ENCODE data around the gene EDIL3.

Gene EDIL3

GRCh38 chr5:84228266-84228665, 156.4 kb downstream of the EDIL3 start:
- no peaks in the 10 kb centered on the region for H3K4me1 ChIP-seq (ENCODE audit: control extremely low read depth in 1 of 4, control insufficient read depth in 4 of 4, insufficient read depth in 4 of 4, low read length in 3 of 4)
- DNase-seq = no peak
- H3K9me3 ChIP-seq (ENCODE audit: control extremely low read depth in 1 of 5, control insufficient read depth in 4 of 5, insufficient read depth in 2 of 5, low read depth in 1 of 5, low read length in 4 of 5) = no peaks in the 10 kb centered on the region
- H3K4me3 ChIP-seq (ENCODE audit: control insufficient read depth in 1 of 7, extremely low read depth in 1 of 7, insufficient read depth in 4 of 7, low read depth in 2 of 7, low read length in 6 of 7) = no peak overlapping the region
- H3K36me3 ChIP-seq (ENCODE audit: control insufficient read depth in 4 of 4, insufficient read depth in 4 of 4, low read length in 3 of 4) = no peaks in the 10 kb centered on the region
- CTCF ChIA-PET = no interaction called here
- no peaks in the 10 kb centered on the region for H3K27me3 ChIP-seq (replicated peaks in 2 of 5; ENCODE audit: control insufficient read depth in 4 of 5, insufficient read depth in 5 of 5, low read length in 4 of 5)
- no peak overlapping the region for H3K27ac ChIP-seq (ENCODE audit: insufficient read depth in 1 of 2, low read depth in 1 of 2, low read length in 2 of 2, poor library complexity in 1 of 2, severe bottlenecking in 2 of 2)
- POLR2A ChIA-PET = no interaction called here

GRCh38 chr5:84227236-84227635, 157.4 kb downstream of the EDIL3 start:
- Histone ChIP-seq H3K4me3 (ENCODE audit: control insufficient read depth in 1 of 7, extremely low read depth in 1 of 7, insufficient read depth in 4 of 7, low read depth in 2 of 7, low read length in 6 of 7) (no peak overlapping the region), H3K27ac (ENCODE audit: insufficient read depth in 1 of 2, low read depth in 1 of 2, low read length in 2 of 2, poor library complexity in 1 of 2, severe bottlenecking in 2 of 2) (no peak overlapping the region), H3K9me3 (ENCODE audit: control extremely low read depth in 1 of 5, control insufficient read depth in 4 of 5, insufficient read depth in 2 of 5, low read depth in 1 of 5, low read length in 4 of 5) (no peaks in the 10 kb centered on the region), H3K4me1 (ENCODE audit: control extremely low read depth in 1 of 4, control insufficient read depth in 4 of 4, insufficient read depth in 4 of 4, low read length in 3 of 4) (no peaks in the 10 kb centered on the region), H3K36me3 (ENCODE audit: control insufficient read depth in 4 of 4, insufficient read depth in 4 of 4, low read length in 3 of 4) (no peaks in the 10 kb centered on the region), H3K27me3 (replicated peaks in 2 of 5; ENCODE audit: control insufficient read depth in 4 of 5, insufficient read depth in 5 of 5, low read length in 4 of 5) (no peaks in the 10 kb centered on the region)
- CTCF ChIA-PET = no interaction called here
- POLR2A ChIA-PET = no interaction called here
- DNase-seq = no peak

GRCh38 chr5:84218546-84218945, 166.1 kb downstream of the EDIL3 start:
- Histone ChIP-seq H3K4me3 (ENCODE audit: control insufficient read depth in 1 of 7, extremely low read depth in 1 of 7, insufficient read depth in 4 of 7, low read depth in 2 of 7, low read length in 6 of 7) (no peak overlapping the region), H3K9me3 (ENCODE audit: control extremely low read depth in 1 of 5, control insufficient read depth in 4 of 5, insufficient read depth in 2 of 5, low read depth in 1 of 5, low read length in 4 of 5) (no peaks in the 10 kb centered on the region), H3K36me3 (ENCODE audit: control insufficient read depth in 4 of 4, insufficient read depth in 4 of 4, low read length in 3 of 4) (no peaks in the 10 kb centered on the region), H3K27me3 (replicated peaks in 2 of 5; ENCODE audit: control insufficient read depth in 4 of 5, insufficient read depth in 5 of 5, low read length in 4 of 5) (no peaks in the 10 kb centered on the region), H3K4me1 (ENCODE audit: control extremely low read depth in 1 of 4, control insufficient read depth in 4 of 4, insufficient read depth in 4 of 4, low read length in 3 of 4) (no peaks in the 10 kb centered on the region), H3K27ac (ENCODE audit: insufficient read depth in 1 of 2, low read depth in 1 of 2, low read length in 2 of 2, poor library complexity in 1 of 2, severe bottlenecking in 2 of 2) (no peak overlapping the region)
- ChIA-PET CTCF (no interaction called here), POLR2A (no interaction called here)
- no peak for DNase-seq
- WGBS (ENCODE audit: insufficient coverage) = 75% methylated on average over 5 of the region's 5 CpGs

- 94% methylated on average over 2 of the region's 3 CpGs for whole genome bisulfite sequencing (ENCODE audit: insufficient coverage)
- Histone ChIP-seq H3K27ac (ENCODE audit: insufficient read depth in 1 of 2, low read depth in 1 of 2, low read length in 2 of 2, poor library complexity in 1 of 2, severe bottlenecking in 2 of 2) (no peak overlapping the region), H3K27me3 (replicated peaks in 2 of 5; ENCODE audit: control insufficient read depth in 4 of 5, insufficient read depth in 5 of 5, low read length in 4 of 5) (no peaks in the 10 kb centered on the region), H3K4me1 (ENCODE audit: control extremely low read depth in 1 of 4, control insufficient read depth in 4 of 4, insufficient read depth in 4 of 4, low read length in 3 of 4) (no peaks in the 10 kb centered on the region), H3K9me3 (ENCODE audit: control extremely low read depth in 1 of 5, control insufficient read depth in 4 of 5, insufficient read depth in 2 of 5, low read depth in 1 of 5, low read length in 4 of 5) (no peaks in the 10 kb centered on the region), H3K4me3 (ENCODE audit: control insufficient read depth in 1 of 7, extremely low read depth in 1 of 7, insufficient read depth in 4 of 7, low read depth in 2 of 7, low read length in 6 of 7) (no peak overlapping the region), H3K36me3 (ENCODE audit: control insufficient read depth in 4 of 4, insufficient read depth in 4 of 4, low read length in 3 of 4) (no peaks in the 10 kb centered on the region)
- ChIA-PET POLR2A (no interaction called here), CTCF (no interaction called here)
- DNase-seq = no peak
These were observed 169.2 kb downstream of the EDIL3 start for GRCh38 chr5:84215521-84215920.

GRCh38 chr5:84213861-84214260, 170.8 kb downstream of the EDIL3 start:
- Histone ChIP-seq H3K27ac (ENCODE audit: insufficient read depth in 1 of 2, low read depth in 1 of 2, low read length in 2 of 2, poor library complexity in 1 of 2, severe bottlenecking in 2 of 2) (no peak overlapping the region), H3K27me3 (replicated peaks in 2 of 5; ENCODE audit: control insufficient read depth in 4 of 5, insufficient read depth in 5 of 5, low read length in 4 of 5) (no peaks in the 10 kb centered on the region), H3K4me1 (ENCODE audit: control extremely low read depth in 1 of 4, control insufficient read depth in 4 of 4, insufficient read depth in 4 of 4, low read length in 3 of 4) (no peaks in the 10 kb centered on the region), H3K4me3 (ENCODE audit: control insufficient read depth in 1 of 7, extremely low read depth in 1 of 7, insufficient read depth in 4 of 7, low read depth in 2 of 7, low read length in 6 of 7) (no peak overlapping the region), H3K36me3 (ENCODE audit: control insufficient read depth in 4 of 4, insufficient read depth in 4 of 4, low read length in 3 of 4) (no peaks in the 10 kb centered on the region), H3K9me3 (ENCODE audit: control extremely low read depth in 1 of 5, control insufficient read depth in 4 of 5, insufficient read depth in 2 of 5, low read depth in 1 of 5, low read length in 4 of 5) (no peaks in the 10 kb centered on the region)
- no CpG with 5 or more reads among the region's 1 CpG for WGBS (ENCODE audit: insufficient coverage)
- DNase-seq = no peak
- CTCF ChIA-PET = no interaction called here
- POLR2A ChIA-PET = no interaction called here

- Histone ChIP-seq H3K27me3 (replicated peaks in 2 of 5; ENCODE audit: control insufficient read depth in 4 of 5, insufficient read depth in 5 of 5, low read length in 4 of 5) (no peaks in the 10 kb centered on the region), H3K9me3 (ENCODE audit: control extremely low read depth in 1 of 5, control insufficient read depth in 4 of 5, insufficient read depth in 2 of 5, low read depth in 1 of 5, low read length in 4 of 5) (no peaks in the 10 kb centered on the region), H3K36me3 (ENCODE audit: control insufficient read depth in 4 of 4, insufficient read depth in 4 of 4, low read length in 3 of 4) (no peaks in the 10 kb centered on the region), H3K4me3 (ENCODE audit: control insufficient read depth in 1 of 7, extremely low read depth in 1 of 7, insufficient read depth in 4 of 7, low read depth in 2 of 7, low read length in 6 of 7) (no peak overlapping the region), H3K27ac (ENCODE audit: insufficient read depth in 1 of 2, low read depth in 1 of 2, low read length in 2 of 2, poor library complexity in 1 of 2, severe bottlenecking in 2 of 2) (no peak overlapping the region), H3K4me1 (ENCODE audit: control extremely low read depth in 1 of 4, control insufficient read depth in 4 of 4, insufficient read depth in 4 of 4, low read length in 3 of 4) (no peaks in the 10 kb centered on the region)
- DNase-seq = no peak
- ChIA-PET CTCF (no interaction called here), POLR2A (no interaction called here)
- no CpG with 5 or more reads among the region's 1 CpG for WGBS (ENCODE audit: insufficient coverage)
These were observed 171.5 kb downstream of the EDIL3 start for GRCh38 chr5:84213212-84213611.

- no peak overlapping the region for H3K4me3 ChIP-seq (ENCODE audit: control insufficient read depth in 1 of 7, extremely low read depth in 1 of 7, insufficient read depth in 4 of 7, low read depth in 2 of 7, low read length in 6 of 7)
- no peaks in the 10 kb centered on the region for H3K9me3 ChIP-seq (ENCODE audit: control extremely low read depth in 1 of 5, control insufficient read depth in 4 of 5, insufficient read depth in 2 of 5, low read depth in 1 of 5, low read length in 4 of 5)
- H3K4me1 ChIP-seq (ENCODE audit: control extremely low read depth in 1 of 4, control insufficient read depth in 4 of 4, insufficient read depth in 4 of 4, low read length in 3 of 4) = no peaks in the 10 kb centered on the region
- H3K36me3 ChIP-seq (ENCODE audit: control insufficient read depth in 4 of 4, insufficient read depth in 4 of 4, low read length in 3 of 4) = no peaks in the 10 kb centered on the region
- H3K27ac ChIP-seq (ENCODE audit: insufficient read depth in 1 of 2, low read depth in 1 of 2, low read length in 2 of 2, poor library complexity in 1 of 2, severe bottlenecking in 2 of 2) = no peak overlapping the region
- POLR2A ChIA-PET = no interaction called here
- DNase-seq = no peak
- CTCF ChIA-PET = no interaction called here
- 100% methylated on average over 2 of the region's 6 CpGs for WGBS (ENCODE audit: insufficient coverage)
- no peaks in the 10 kb centered on the region for H3K27me3 ChIP-seq (replicated peaks in 2 of 5; ENCODE audit: control insufficient read depth in 4 of 5, insufficient read depth in 5 of 5, low read length in 4 of 5)
These were observed 179.9 kb downstream of the EDIL3 start for GRCh38 chr5:84204772-84205171.

GRCh38 chr5:84202136-84202535, 182.5 kb downstream of the EDIL3 start:
- ChIA-PET CTCF (no interaction called here), POLR2A (no interaction called here)
- Histone ChIP-seq H3K27ac (ENCODE audit: insufficient read depth in 1 of 2, low read depth in 1 of 2, low read length in 2 of 2, poor library complexity in 1 of 2, severe bottlenecking in 2 of 2) (no peak overlapping the region), H3K4me1 (ENCODE audit: control extremely low read depth in 1 of 4, control insufficient read depth in 4 of 4, insufficient read depth in 4 of 4, low read length in 3 of 4) (no peaks in the 10 kb centered on the region), H3K4me3 (ENCODE audit: control insufficient read depth in 1 of 7, extremely low read depth in 1 of 7, insufficient read depth in 4 of 7, low read depth in 2 of 7, low read length in 6 of 7) (no peak overlapping the region), H3K36me3 (ENCODE audit: control insufficient read depth in 4 of 4, insufficient read depth in 4 of 4, low read length in 3 of 4) (no peaks in the 10 kb centered on the region), H3K9me3 (ENCODE audit: control extremely low read depth in 1 of 5, control insufficient read depth in 4 of 5, insufficient read depth in 2 of 5, low read depth in 1 of 5, low read length in 4 of 5) (no peaks in the 10 kb centered on the region), H3K27me3 (replicated peaks in 2 of 5; ENCODE audit: control insufficient read depth in 4 of 5, insufficient read depth in 5 of 5, low read length in 4 of 5) (no peaks in the 10 kb centered on the region)
- 100% methylated on average over 1 of the region's 1 CpG for WGBS (ENCODE audit: insufficient coverage)
- DNase-seq = no peak
